ENCODE measurements around the gene GPC2. TPM values are rescaled to one million over a fixed set of nuclear protein-coding genes. Genes with fewer than 3 reads are reported as not detected.
"Not testable (repeated sequence)": the region's sequence is repeated elsewhere in the genome, so short reads cannot be mapped to it uniquely, and the experiment has no call there.

Gene GPC2
- total and polyA plus RNA-seq, 2 donors, result 8.5 to 11.2 TPM

DNA sequence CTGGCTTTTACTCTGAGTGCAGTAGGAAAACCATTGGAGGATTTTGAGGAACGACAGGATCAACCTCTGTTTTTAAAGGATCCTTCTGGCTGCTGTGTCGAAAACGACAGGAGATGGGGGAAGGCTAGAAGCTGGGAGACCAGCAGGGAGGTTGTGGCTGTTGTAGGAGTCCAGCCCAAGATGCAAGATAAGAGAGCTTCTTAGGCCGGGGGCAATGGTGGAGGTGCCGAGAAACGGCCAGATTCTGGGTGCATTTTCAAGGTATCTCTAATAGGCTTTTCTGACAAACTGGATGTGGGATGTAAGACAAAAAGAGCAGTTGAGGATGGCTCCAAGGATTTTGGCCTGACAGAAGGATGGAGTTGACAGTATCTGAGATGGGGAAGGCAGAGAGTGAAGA, 32.3 kb upstream of the GPC2 start:
- peaks cover 0 to 2% of the 10 kb centered on the region in 2 donors for H3K9me3 ChIP-seq (ENCODE audit: control insufficient read depth in 2 of 2, insufficient read depth in 1 of 2, low read length in 1 of 2)
- H3K27ac ChIP-seq (ENCODE audit: low read depth in 1 of 2, low read length in 1 of 2), result no peak overlapping the region
- H3K27me3 ChIP-seq (ENCODE audit: control insufficient read depth in 2 of 2, insufficient read depth in 1 of 2, low read length in 1 of 2), result no peaks in the 10 kb centered on the region
- no peak for DNase-seq (ENCODE audit: low read depth in 6 of 9, low spot score in 9 of 9)
- WGBS, result 86% methylated on average over 6 of the region's 6 CpGs
- peaks cover 0 to 3% of the 10 kb centered on the region in 2 donors for H3K36me3 ChIP-seq (ENCODE audit: control insufficient read depth in 2 of 2, insufficient read depth in 2 of 2, low read length in 1 of 2)
- H3K4me1 ChIP-seq (ENCODE audit: control insufficient read depth in 2 of 2, insufficient read depth in 2 of 2, low read length in 2 of 2), result peaks cover 40 to 62% of the 10 kb centered on the region in 2 donors
- no peak overlapping the region for H3K4me3 ChIP-seq (ENCODE audit: low read length in 2 of 2)

DNA sequence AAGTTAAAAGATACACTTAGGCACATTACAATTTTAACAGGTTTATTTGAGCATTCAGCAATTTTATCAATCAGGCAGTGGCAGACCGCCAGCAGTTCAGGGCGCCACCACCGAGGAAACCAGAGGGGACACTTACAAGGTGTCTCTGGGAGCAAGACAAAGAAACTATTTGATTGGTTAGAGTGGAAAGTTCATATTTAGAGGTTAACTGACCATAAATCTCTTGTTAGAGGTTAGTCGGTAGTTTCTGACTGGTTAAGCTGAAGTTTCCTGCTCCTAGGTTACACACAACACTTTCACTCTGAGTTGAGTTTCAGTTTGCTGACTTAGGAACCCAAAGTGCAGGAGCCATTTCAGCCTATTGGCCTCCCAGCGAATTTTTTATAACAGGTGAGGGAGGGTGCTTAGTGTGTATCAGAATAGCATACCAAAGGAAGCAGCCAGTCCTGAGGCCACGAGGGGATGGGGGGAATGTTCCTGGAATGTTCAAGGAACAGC, 31.8 kb upstream of the GPC2 start:
- Histone ChIP-seq H3K9me3 (ENCODE audit: control insufficient read depth in 2 of 2, insufficient read depth in 1 of 2, low read length in 1 of 2) (peaks cover 0 to 2% of the 10 kb centered on the region in 2 donors), H3K4me3 (ENCODE audit: low read length in 2 of 2) (no peak overlapping the region), H3K27me3 (ENCODE audit: control insufficient read depth in 2 of 2, insufficient read depth in 1 of 2, low read length in 1 of 2) (no peaks in the 10 kb centered on the region), H3K36me3 (ENCODE audit: control insufficient read depth in 2 of 2, insufficient read depth in 2 of 2, low read length in 1 of 2) (peaks cover 0 to 3% of the 10 kb centered on the region in 2 donors), H3K4me1 (ENCODE audit: control insufficient read depth in 2 of 2, insufficient read depth in 2 of 2, low read length in 2 of 2) (peaks cover 37 to 56% of the 10 kb centered on the region in 2 donors), H3K27ac (ENCODE audit: low read depth in 1 of 2, low read length in 1 of 2) (no peak overlapping the region)
- 84% methylated on average over 6 of the region's 6 CpGs for WGBS
- peak in 1 of 9 donors; percentile 59 for DNase-seq (ENCODE audit: low read depth in 6 of 9, low spot score in 9 of 9)

DNA sequence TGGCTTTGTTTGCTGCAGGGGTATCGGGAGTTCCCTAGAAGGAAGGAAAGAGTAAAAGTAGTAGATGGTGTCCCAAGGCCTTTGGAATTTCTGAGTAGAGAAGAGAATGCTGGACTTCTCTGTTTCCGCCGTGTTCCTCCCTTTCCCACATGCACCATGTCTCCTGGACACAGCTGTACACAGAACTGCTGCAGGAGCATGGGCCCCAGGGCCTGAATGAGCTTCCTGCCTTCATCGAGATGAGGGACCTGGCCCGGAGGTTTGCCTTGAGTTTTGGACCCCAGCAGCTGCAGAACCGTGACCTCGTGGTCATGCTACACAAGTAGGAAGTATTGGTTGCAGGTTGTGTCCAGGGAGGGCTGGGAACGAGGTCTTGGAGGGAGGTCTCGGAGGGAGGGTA, 27.3 kb upstream of the GPC2 start:
- no peak overlapping the region for H3K4me3 ChIP-seq (ENCODE audit: low read length in 2 of 2)
- peaks cover 0 to 10% of the 10 kb centered on the region in 2 donors for H3K36me3 ChIP-seq (ENCODE audit: control insufficient read depth in 2 of 2, insufficient read depth in 2 of 2, low read length in 1 of 2)
- no peaks in the 10 kb centered on the region for H3K27me3 ChIP-seq (ENCODE audit: control insufficient read depth in 2 of 2, insufficient read depth in 1 of 2, low read length in 1 of 2)
- no peak for DNase-seq (ENCODE audit: low read depth in 6 of 9, low spot score in 9 of 9)
- peaks cover 2 to 22% of the 10 kb centered on the region in 2 donors for H3K4me1 ChIP-seq (ENCODE audit: control insufficient read depth in 2 of 2, insufficient read depth in 2 of 2, low read length in 2 of 2)
- WGBS, result 95% methylated on average over 9 of the region's 9 CpGs
- H3K9me3 ChIP-seq (ENCODE audit: control insufficient read depth in 2 of 2, insufficient read depth in 1 of 2, low read length in 1 of 2), result peaks cover 0 to 5% of the 10 kb centered on the region in 2 donors
- no peak overlapping the region for H3K27ac ChIP-seq (ENCODE audit: low read depth in 1 of 2, low read length in 1 of 2)

DNA sequence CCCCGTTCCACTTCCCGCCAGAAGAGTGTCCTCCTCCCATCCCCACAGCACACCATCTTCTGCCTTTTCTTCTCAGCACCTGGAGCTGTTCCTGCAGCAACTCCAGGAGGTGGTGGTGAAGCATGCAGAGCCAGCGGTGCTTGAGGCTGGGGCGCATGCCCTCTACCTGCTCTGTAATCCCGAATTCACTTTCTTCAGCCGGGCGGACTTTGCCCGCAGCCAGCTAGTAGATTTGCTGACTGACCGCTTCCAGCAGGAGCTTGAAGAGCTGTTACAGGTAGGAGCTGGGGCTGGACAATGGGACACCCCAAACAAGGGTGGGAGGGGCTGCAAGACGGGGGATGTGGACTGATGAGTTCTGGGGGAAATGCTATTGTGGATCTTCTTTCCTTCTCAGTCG, 23.5 kb upstream of the GPC2 start:
- peaks cover 0 to 5% of the 10 kb centered on the region in 2 donors for H3K9me3 ChIP-seq (ENCODE audit: control insufficient read depth in 2 of 2, insufficient read depth in 1 of 2, low read length in 1 of 2)
- 96% methylated on average over 11 of the region's 11 CpGs for WGBS
- DNase-seq (ENCODE audit: low read depth in 6 of 9, low spot score in 9 of 9), result no peak
- H3K4me3 ChIP-seq (ENCODE audit: low read length in 2 of 2), result no peak overlapping the region
- peaks cover 0 to 17% of the 10 kb centered on the region in 2 donors for H3K4me1 ChIP-seq (ENCODE audit: control insufficient read depth in 2 of 2, insufficient read depth in 2 of 2, low read length in 2 of 2)
- no peak overlapping the region for H3K27ac ChIP-seq (ENCODE audit: low read depth in 1 of 2, low read length in 1 of 2)
- no peaks in the 10 kb centered on the region for H3K27me3 ChIP-seq (ENCODE audit: control insufficient read depth in 2 of 2, insufficient read depth in 1 of 2, low read length in 1 of 2)
- H3K36me3 ChIP-seq (ENCODE audit: control insufficient read depth in 2 of 2, insufficient read depth in 2 of 2, low read length in 1 of 2), result peaks cover 0 to 10% of the 10 kb centered on the region in 2 donors

DNA sequence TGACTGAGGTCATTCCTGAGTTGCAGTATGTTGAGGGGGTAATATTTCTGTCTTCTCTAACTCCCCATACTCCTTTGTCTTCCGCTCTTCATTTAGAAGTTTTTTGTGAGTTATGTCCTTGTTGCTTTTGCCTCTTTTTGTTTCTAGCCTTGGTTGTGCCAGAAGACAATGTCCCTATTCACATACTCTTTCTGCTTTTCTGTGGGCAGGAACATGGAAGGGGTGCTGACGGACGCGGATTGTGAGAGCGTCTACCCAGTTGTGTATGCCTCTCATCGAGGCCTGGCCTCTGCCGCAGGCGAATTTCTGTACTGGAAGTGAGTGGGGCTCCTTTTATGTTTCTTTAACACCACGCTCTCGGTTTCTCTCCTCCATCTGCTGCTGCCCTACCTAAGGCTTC, 21.1 kb upstream of the GPC2 start:
- peaks cover 0 to 2% of the 10 kb centered on the region in 2 donors for H3K9me3 ChIP-seq (ENCODE audit: control insufficient read depth in 2 of 2, insufficient read depth in 1 of 2, low read length in 1 of 2)
- H3K27ac ChIP-seq (ENCODE audit: low read depth in 1 of 2, low read length in 1 of 2), result no peak overlapping the region
- H3K27me3 ChIP-seq (ENCODE audit: control insufficient read depth in 2 of 2, insufficient read depth in 1 of 2, low read length in 1 of 2), result no peaks in the 10 kb centered on the region
- WGBS, result 98% methylated on average over 10 of the region's 10 CpGs
- H3K36me3 ChIP-seq (ENCODE audit: control insufficient read depth in 2 of 2, insufficient read depth in 2 of 2, low read length in 1 of 2), result peaks cover 0 to 7% of the 10 kb centered on the region in 2 donors
- DNase-seq (ENCODE audit: low read depth in 6 of 9, low spot score in 9 of 9), result no peak
- H3K4me1 ChIP-seq (ENCODE audit: control insufficient read depth in 2 of 2, insufficient read depth in 2 of 2, low read length in 2 of 2), result peaks cover 9 to 38% of the 10 kb centered on the region in 2 donors
- no peak overlapping the region for H3K4me3 ChIP-seq (ENCODE audit: low read length in 2 of 2)

DNA sequence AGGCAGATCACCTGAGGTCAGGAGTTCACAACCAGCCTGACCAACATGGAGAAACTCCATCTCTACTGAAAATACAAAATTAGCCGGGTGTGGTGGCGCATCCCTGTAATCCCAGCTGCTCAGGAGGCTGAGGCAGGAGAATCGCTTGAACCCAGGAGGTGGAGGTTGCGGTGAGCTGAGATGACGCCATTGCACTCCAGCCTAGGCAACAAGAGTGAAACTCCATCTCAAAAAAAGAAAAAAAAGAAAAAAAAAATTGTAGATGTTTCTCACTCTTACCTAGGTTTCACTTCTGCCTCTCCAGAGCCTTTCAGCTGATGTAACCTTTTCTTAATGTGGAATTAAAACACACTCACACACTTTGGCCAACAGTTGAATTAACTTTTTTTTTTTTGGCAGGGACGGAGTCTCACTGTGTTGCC, 18.7 kb upstream of the GPC2 start:
- not testable (repeated sequence) for H3K9me3 ChIP-seq (ENCODE audit: control insufficient read depth in 2 of 2, insufficient read depth in 1 of 2, low read length in 1 of 2); H3K27ac ChIP-seq (ENCODE audit: low read depth in 1 of 2, low read length in 1 of 2); DNase-seq (ENCODE audit: low read depth in 6 of 9, low spot score in 9 of 9); H3K27me3 ChIP-seq (ENCODE audit: control insufficient read depth in 2 of 2, insufficient read depth in 1 of 2, low read length in 1 of 2); H3K4me3 ChIP-seq (ENCODE audit: low read length in 2 of 2); H3K36me3 ChIP-seq (ENCODE audit: control insufficient read depth in 2 of 2, insufficient read depth in 2 of 2, low read length in 1 of 2)
- 95% methylated on average over 6 of the region's 6 CpGs for WGBS
- peaks cover 16 to 58% of the 10 kb centered on the region in 2 donors for H3K4me1 ChIP-seq (ENCODE audit: control insufficient read depth in 2 of 2, insufficient read depth in 2 of 2, low read length in 2 of 2)

DNA sequence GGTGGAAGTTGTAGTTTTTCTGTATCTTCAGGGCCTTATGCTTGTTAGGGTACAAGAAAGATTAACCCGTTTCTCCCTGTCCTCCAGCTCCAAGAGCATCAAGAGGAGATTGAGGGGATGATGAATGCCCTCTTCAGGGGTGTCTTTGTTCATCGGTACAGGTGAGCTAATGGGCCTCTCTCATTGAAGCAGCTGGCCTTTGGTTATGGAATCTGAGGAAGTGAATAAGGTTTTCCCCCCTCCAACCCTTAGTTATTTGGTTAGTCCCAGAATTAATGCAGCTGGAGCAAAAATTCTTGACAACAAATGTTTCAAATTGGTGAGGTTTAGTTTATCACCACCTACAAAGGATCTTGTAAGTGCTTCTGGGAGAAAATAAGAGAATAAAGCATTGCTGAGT, 18.0 kb upstream of the GPC2 start:
- DNase-seq (ENCODE audit: low read depth in 6 of 9, low spot score in 9 of 9), result no peak
- H3K36me3 ChIP-seq (ENCODE audit: control insufficient read depth in 2 of 2, insufficient read depth in 2 of 2, low read length in 1 of 2), result peaks cover 0 to under 1% of the 10 kb centered on the region in 2 donors
- WGBS, result 91% methylated on average over 2 of the region's 2 CpGs
- no peak overlapping the region for H3K4me3 ChIP-seq (ENCODE audit: low read length in 2 of 2)
- H3K9me3 ChIP-seq (ENCODE audit: control insufficient read depth in 2 of 2, insufficient read depth in 1 of 2, low read length in 1 of 2), result no peaks in the 10 kb centered on the region
- no peaks in the 10 kb centered on the region for H3K27me3 ChIP-seq (ENCODE audit: control insufficient read depth in 2 of 2, insufficient read depth in 1 of 2, low read length in 1 of 2)
- peaks cover 16 to 53% of the 10 kb centered on the region in 2 donors for H3K4me1 ChIP-seq (ENCODE audit: control insufficient read depth in 2 of 2, insufficient read depth in 2 of 2, low read length in 2 of 2)
- peak overlapping the region in 1 of 2 donors; percentile 13 for H3K27ac ChIP-seq (ENCODE audit: low read depth in 1 of 2, low read length in 1 of 2)

DNA sequence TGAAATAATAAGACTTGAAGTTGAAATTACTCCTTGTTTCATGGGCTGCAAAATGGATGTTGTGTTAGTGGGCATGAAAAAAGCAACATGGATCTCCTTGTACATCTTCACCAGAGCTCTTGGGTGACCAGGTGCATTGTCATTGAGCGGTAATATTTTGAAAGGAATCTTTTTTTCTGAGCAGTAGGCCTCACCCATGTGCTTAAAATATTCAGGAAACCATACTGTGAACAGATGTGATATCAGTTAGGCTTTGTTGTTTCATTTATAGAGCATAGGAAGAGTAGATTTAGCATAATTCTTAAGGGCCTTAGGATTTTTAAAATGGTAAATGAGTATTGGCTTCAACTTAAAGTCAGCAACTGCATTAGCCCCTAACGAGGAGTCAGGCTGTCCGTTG, 15.8 kb upstream of the GPC2 start:
- DNase-seq (ENCODE audit: low read depth in 6 of 9, low spot score in 9 of 9), result peak in 1 of 9 donors; percentile 55
- H3K27ac ChIP-seq (ENCODE audit: low read depth in 1 of 2, low read length in 1 of 2), result peak overlapping the region in 1 of 2 donors; percentile 79
- H3K4me1 ChIP-seq (ENCODE audit: control insufficient read depth in 2 of 2, insufficient read depth in 2 of 2, low read length in 2 of 2), result peaks cover 22 to 56% of the 10 kb centered on the region in 2 donors
- no peaks in the 10 kb centered on the region for H3K36me3 ChIP-seq (ENCODE audit: control insufficient read depth in 2 of 2, insufficient read depth in 2 of 2, low read length in 1 of 2)
- WGBS, result 36% methylated on average over 3 of the region's 3 CpGs
- H3K4me3 ChIP-seq (ENCODE audit: low read length in 2 of 2), result no peak overlapping the region
- no peaks in the 10 kb centered on the region for H3K9me3 ChIP-seq (ENCODE audit: control insufficient read depth in 2 of 2, insufficient read depth in 1 of 2, low read length in 1 of 2)
- H3K27me3 ChIP-seq (ENCODE audit: control insufficient read depth in 2 of 2, insufficient read depth in 1 of 2, low read length in 1 of 2), result no peaks in the 10 kb centered on the region

DNA sequence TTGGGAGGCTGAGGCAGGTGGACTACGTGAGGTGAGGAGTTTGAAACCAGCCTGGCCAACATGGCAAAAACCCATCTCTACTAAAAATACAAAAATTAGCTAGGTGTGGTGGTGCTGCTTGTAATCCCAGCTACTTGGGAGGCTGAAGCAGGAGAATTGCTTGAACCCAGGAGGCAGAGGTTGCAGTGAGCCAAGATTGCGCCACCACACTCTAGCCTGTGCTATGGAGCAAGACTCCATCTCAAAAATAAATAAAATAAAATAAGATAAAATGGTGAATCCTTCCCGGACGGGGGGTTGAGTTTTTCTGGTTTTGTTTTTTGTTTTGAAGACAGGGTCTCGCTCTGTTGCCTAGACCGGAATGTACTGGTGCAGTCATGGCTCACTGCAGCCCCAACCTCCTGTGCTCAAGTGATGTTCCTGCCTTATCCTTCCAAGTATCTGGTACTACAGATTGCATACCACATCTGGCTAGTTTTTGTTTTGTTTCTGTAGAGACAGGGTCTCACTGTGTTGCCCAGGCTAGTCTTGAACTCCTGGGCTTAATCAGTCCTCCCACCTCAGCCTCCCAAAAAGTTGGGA, 15.2 kb upstream of the GPC2 start:
- H3K27ac ChIP-seq (ENCODE audit: low read depth in 1 of 2, low read length in 1 of 2), result peak overlapping the region; percentile 38 to 79
- WGBS, result 95% methylated on average over 6 of the region's 6 CpGs
- not testable (repeated sequence) for H3K27me3 ChIP-seq (ENCODE audit: control insufficient read depth in 2 of 2, insufficient read depth in 1 of 2, low read length in 1 of 2); H3K9me3 ChIP-seq (ENCODE audit: control insufficient read depth in 2 of 2, insufficient read depth in 1 of 2, low read length in 1 of 2); H3K4me3 ChIP-seq (ENCODE audit: low read length in 2 of 2); DNase-seq (ENCODE audit: low read depth in 6 of 9, low spot score in 9 of 9); H3K36me3 ChIP-seq (ENCODE audit: control insufficient read depth in 2 of 2, insufficient read depth in 2 of 2, low read length in 1 of 2)
- H3K4me1 ChIP-seq (ENCODE audit: control insufficient read depth in 2 of 2, insufficient read depth in 2 of 2, low read length in 2 of 2), result peaks cover 22 to 52% of the 10 kb centered on the region in 2 donors

Measured in thymus (tissue), 11 donors.